Activated CD4-positive, CD25-positive, alpha-beta regulatory T cell (primary cell): Measurements from ENCODE around the gene PAPPA2.

ENCODE experiments used
- DNase-seq, 4 experiments: peaks; one replicate each; lab custom pipeline; 2025; lab: John Stamatoyannopoulos, UW

Gene PAPPA2

GRCh38 chr1:176803596-176803995, 340.6 kb downstream of the PAPPA2 start:
- no peak for DNase-seq

- DNase-seq, result no peak
Observed at GRCh38 chr1:176809292-176809691, 346.3 kb downstream of the PAPPA2 start.

GRCh38 chr1:176811511-176812288, 348.7 kb downstream of the PAPPA2 start:
- no peak for DNase-seq

GRCh38 chr1:176815621-176816020, 352.6 kb downstream of the PAPPA2 start:
- no peak for DNase-seq

GRCh38 chr1:176816232-176816631, 353.3 kb downstream of the PAPPA2 start:
- DNase-seq, result no peak

GRCh38 chr1:176820391-176821031, 357.5 kb downstream of the PAPPA2 start:
- DNase-seq, result no peak

GRCh38 chr1:176826265-176826664, 363.3 kb downstream of the PAPPA2 start:
- DNase-seq, result no peak

- no peak for DNase-seq
Observed at GRCh38 chr1:176829261-176829660, 366.3 kb downstream of the PAPPA2 start.

GRCh38 chr1:176831150-176831549, 368.2 kb downstream of the PAPPA2 start:
- no peak for DNase-seq

- DNase-seq, result no peak
Observed at GRCh38 chr1:176837708-176838107, 374.7 kb downstream of the PAPPA2 start.

GRCh38 chr1:176838276-176838995, 375.5 kb downstream of the PAPPA2 start:
- DNase-seq, result no peak

- no peak for DNase-seq
Observed at GRCh38 chr1:176839216-176839615, 376.2 kb downstream of the PAPPA2 start.

- no peak for DNase-seq
Observed at GRCh38 chr1:176841238-176841637, 378.3 kb downstream of the PAPPA2 start.

GRCh38 chr1:176843352-176844297, 380.6 kb downstream of the PAPPA2 start:
- no peak for DNase-seq

GRCh38 chr1:176847052-176847451, 384.1 kb downstream of the PAPPA2 start:
- DNase-seq, result no peak

- DNase-seq, result no peak
Observed at GRCh38 chr1:176849281-176849680, 386.3 kb downstream of the PAPPA2 start.

GRCh38 chr1:176850871-176851270, 387.9 kb downstream of the PAPPA2 start:
- no peak for DNase-seq

GRCh38 chr1:176852124-176852523, 389.1 kb downstream of the PAPPA2 start:
- DNase-seq, result no peak

- no peak for DNase-seq
Observed at GRCh38 chr1:176853503-176853902, 390.5 kb downstream of the PAPPA2 start.

GRCh38 chr1:176854121-176854520, 391.1 kb downstream of the PAPPA2 start:
- no peak for DNase-seq
